NCI-H2227 treated with DMSO at 0.1 percent for 48 hours (cell line): ENCODE data around the gene RPL22L1.
"Not testable (repeated sequence)": the region's sequence is repeated elsewhere in the genome, so short reads cannot be mapped to it uniquely, and the experiment has no call there.

Experiments
- DNase-seq: peaks from one replicate; lab custom pipeline; 2025; lab: John Stamatoyannopoulos, UW

The RPL22L1 gene

DNA sequence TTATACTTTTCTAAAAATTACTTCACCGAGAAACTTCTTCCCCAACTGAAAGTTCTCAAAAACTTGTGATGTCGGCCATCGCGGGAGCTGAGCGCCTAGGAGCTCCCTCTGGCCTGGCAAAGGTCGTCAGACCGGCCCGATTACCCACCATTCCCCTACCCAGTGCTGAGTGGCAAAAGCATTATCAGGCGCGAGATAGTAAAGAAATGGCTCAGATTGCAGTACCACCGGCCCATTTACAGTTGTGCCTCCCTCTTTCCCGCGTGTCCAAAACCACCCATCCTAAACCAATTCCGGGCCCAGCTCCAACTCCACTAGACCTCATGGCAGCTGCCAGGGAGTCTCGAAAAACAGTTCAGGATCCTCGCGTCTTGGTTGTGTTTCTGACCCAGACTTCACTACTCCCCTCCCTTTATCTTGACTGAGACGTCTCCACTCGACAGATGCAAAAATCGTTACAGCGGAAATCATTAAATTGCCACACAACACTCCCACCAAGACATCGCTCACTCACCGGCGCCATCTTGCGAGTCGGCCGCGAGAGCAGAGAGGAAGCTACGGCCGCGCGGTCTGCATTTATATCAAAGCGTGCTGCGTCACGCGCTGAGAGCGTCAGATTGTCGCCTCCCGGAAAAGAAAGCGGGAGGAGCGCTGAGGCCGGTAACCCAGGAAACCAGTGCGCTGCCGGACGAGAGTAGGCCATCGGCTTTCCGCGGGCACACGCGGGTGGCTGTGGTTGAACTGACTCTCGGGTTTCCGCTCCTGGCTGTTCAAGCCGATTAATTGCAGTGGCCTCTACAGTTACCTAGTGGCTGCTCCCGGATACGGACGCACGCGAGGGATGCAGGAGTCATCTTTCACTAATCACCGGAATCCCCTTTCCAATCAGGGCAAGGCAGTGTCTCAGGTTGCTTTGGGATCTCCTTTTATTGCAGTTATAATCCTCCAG is at the start of gene RPL22L1:
RPL22L1 (minus strand) TSS at position 551 of the 949 bp plus-strand sequence; CDS start at position 523, 28 bp downstream.
- no peak for DNase-seq

DNA sequence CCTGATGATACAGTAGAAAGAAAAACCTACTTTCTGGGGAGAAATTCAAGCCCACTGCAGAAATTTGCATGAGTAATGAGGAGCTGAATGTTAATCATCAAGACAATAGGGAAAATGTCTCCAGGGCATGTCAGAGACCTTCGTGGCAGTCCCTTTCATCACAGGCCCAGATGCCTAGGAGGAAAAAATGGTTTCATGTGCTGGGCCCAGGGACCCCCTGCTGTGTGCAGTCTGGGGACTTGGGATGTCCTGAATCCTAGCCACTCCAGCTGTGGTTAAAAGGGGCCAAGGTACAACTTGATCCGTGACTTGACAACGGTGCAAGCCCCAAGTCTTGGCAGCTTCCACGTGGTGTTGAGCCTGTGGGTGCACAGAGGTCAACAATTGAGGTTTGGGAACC is 48.7 kb upstream of the RPL22L1 start:
- DNase-seq: no peak

DNA sequence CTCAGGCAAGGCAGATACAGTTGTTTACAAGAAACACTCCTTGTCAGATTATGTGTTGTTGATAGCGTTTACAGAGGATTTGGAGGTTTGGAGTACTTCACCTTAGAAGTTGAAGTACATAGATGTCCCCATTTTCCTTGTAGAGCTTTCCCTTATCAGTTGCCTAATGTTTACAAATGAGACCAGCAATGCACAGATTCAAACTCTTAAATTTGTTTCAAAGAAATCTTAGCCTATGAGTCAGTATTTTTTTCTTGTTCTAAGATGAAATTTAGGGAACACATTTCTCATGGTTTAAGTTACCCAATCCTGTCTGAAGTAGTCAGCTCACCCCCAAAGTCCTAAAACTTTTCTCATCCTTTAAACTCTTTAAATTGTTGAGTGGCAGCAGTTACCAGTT is 44.7 kb upstream of the RPL22L1 start:
- no peak for DNase-seq

DNA sequence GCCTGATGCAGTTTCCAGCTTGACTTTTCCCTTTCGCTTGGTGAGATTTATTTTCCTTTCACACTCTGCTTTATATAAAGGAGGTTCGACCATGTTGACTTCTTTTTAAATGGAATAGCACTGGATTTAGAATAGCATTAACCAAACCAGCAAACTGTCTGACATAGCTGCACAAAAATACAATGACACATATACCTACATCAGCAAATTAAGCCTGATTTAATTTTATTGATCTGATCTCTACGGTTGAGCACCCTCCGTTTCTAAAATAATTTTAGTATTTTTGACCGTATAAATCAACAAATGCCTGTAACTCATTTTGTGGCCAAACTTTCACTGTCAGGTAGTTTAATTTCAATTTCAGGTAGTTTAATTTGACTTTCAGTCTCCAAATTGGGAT is 44.2 kb upstream of the RPL22L1 start:
- DNase-seq: no peak

DNA sequence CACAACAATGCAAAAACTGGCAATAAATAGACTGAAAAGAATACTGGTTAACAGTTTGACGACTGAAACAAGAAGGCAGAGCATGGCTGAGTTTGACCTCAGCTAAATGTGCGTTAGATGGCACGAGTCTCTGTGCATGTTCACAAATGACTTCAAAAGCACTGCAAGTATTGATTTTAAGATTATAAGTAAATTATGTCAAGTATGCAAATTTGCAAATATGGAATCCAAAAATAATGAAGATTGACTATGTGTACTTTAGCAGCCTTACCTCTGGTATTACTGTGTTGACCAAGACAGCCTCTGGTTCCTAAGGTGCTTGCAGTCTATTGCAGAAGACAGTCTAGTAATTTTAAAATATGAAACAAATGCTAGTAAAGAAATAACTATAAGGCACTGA is 41.1 kb upstream of the RPL22L1 start:
- no peak for DNase-seq

DNA sequence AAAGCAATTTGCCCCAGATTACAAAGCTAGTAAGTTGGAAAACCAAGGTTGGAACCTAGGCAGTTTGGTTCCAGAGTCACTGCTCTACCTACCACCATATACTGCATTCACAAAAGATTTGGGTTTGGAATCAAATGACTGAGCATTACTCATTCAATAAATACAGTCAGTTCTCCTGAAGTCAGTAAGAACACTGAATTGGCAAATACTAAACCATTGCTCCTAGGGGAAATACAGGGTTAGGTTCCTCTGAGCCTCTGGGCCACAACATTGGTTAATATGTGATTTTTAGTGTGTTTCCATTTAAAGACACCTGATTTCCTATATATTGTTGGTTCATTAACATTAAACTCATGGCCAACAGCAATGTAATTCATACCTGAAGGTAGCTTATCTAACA is 40.5 kb upstream of the RPL22L1 start:
- no peak for DNase-seq

DNA sequence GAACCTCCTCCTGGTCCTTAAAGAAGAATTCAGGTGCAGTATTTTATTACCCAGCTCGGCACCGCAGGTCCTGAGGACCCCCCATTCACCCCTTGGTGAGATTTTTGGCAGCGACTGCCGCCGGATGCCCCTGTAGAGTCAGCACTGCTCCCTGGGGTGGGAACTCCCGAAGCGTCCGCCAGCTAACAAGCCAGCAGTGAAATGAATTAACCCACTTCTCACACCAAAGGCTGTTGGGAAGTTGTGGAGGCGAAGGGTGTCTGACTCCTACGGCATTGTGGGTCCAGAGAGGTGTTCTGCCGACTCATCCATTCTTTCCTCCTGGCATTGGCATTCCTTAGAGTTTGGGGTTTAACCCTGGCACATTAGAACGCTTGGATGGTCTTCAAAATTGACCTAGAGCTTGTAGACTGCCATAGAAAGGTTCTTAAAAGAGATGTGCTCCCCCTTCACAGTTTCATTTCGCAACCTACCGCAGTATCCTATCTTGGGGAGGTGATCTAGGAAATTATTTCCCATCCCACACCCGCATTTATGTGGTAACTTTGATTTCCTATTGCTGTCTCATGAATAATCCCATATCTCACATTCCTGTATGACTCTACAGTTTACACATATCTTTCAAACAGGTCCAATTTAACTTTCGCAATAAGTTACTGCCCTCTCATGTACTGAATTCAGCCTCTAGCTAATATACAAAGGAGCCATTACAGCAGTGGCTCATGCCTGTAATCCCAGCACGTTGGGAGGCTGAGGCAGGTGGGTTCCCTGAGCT is 39.3 kb upstream of the RPL22L1 start:
- DNase-seq: no peak

DNA sequence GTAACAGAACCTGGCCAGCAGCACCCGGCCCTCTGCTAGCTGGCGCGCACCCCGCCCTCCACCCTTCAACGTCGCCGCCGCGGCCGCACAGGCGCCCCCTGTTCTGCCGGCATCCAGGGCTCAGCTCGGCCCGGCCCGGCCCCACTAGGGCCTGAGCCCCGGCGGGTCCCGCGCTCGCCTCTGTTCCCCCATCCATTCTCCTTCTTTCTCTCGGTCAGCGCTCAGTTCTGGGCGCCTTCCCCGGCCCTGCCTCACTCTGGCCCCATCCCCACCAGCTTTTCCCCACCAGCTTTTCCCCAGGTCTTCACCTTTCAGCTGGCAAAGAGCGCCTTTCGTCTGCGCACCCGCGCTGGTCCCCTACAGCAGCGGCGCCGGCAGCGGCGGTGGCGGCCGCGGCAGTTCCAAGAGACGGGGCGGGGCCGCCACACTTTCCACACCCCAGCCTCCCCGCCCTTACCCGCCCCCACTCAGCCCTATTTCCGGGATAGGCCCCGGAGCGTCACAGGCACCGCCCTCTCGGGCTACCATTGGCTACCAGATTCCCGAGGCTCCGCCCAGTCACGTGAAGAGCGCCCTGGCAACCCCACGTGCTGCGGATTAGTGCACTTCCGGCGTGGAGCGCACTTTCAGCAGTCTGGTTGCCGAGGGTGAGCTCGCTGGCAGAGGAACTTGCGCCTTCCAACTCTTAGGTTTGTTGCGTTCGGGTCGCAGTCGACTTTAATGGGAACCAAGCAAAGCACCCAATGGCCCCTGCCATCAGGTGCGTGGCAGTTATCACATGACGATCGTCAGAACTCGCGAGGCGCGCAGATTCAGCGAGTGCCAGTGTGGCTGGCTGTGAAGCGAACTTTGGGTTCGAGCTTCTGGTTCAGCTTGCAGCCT is 38.5 kb upstream of the RPL22L1 start, which contains the start of gene EIF5A2:
EIF5A2 (minus strand) TSS at position 403 of the 882 bp plus-strand sequence. CDS start 831 bp downstream, outside the sequence.
- peak; percentile 93 for DNase-seq

DNA sequence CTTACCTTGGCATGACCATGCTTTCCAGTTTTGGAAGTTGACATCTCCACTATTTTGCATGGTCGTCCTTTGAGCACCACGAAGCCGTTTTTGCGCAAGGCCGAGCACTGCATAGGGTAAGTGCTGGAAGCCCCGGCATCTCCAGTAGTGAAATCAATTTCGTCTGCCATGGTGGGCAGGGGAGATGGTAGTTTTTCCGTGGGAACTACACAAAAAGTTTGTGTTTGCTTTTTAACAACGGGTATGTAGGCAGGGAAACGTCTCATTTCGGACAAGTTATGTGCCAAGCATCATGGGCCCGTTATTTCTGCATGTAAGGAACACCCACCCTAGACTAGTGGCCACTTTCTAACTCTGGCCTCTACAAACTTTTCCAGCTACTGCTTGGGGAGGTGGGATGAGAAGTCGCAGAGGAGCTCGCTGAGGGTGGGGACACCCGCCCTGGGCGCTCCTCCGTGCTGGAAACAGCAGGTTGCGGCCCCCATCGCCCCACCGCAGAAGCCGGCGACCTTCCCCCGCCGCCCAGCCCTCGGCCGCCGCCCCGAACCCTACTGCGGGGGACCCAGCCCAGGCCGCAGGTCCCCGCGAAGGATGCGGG is 37.7 kb upstream of the RPL22L1 start:
- peak; percentile 27 for DNase-seq

DNA sequence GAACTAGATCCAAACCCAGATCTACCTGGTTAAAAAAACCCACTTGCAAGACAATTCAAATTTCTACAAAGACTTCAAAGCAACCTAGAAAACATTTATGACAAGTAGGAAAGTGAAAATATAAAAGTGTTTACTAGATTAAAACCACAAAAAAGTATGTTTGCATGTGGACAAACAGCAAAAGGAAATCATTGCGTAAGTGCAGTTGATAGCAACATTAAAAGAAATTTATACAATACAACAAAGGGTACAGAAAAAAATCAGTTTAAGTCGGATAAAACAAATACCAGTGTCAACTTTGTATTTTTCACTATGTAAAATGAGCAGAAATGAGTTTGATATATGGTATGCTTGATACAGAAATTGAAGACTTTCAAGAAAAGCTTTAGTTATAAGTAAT is 35.9 kb upstream of the RPL22L1 start:
- DNase-seq: no peak

DNA sequence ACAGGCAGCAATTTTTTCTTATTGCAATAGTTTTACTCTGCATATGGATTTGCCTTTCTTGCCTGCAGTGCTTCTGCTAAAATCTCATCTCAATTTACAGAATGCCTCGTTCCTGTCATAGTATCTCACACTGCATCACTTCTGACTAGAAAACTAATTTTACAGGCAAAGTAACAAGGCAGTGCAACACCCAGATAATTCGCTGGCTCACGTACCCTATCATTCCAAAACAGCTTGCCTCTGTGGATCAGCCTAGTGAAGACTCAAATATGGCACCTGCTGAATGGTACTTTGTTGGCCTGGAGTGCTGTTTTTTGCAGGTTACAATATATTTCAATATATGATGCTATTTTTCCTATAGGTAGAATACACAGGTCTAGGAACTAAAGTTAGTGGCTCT is 33.1 kb upstream of the RPL22L1 start:
- no peak for DNase-seq

DNA sequence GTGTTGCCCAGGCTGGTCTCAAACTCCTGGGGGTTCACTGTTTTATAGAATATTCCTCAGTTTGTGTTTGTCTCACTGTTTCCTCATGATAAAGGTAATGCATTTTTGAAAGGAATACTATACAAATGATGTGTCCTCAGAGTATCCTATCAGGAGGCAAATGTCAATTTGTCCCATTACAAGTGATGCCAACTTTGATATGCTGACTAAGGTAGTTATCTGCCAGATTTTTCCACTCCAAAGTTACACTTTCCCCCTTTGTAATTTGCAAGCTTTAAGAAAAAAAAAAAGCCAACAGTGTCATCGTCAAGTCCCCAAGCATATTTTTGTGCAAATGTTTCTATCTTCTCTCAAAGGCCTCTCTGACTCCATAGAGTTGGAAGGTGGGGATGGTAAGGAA is 29.5 kb upstream of the RPL22L1 start:
- DNase-seq: no peak

DNA sequence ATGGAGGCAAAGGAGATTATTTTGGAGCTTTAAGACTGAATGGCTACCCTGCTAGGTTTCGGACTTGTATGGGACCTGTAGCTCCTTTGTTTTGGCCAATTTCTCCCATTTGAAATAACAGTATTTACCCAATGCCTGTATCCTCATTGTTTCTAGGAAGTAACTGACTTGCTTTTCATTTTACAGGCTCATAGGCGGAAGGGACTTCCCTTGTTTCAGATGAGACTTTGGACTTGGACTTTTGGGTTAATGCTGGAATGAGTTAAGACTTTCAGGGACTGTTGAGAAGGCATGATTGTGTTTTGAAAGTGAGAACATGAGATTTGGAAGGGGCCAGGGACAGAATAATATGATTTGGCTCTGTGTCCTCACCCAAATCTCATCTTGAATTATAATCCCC is 28.0 kb upstream of the RPL22L1 start:
- no peak for DNase-seq

DNA sequence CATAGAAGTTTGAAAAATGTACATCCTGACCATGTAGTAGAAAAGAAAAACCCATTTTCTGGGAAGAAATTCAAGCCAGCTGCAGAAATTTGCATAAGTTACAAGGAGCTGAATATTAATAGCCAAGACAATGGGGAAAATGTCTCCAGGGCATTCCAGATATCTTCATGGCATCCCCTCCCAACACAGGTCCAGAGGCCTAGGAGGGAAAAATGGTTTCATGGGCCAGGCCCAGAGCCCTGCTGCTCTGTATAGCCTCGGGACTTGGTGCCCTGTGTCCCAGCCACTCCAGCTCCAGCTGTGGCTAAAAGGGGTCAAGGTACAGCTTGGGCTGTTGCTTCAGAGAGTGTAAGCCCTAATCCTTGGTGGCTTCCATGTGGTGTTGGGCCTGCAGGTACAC is 27.2 kb upstream of the RPL22L1 start:
- DNase-seq: not testable (repeated sequence)

DNA sequence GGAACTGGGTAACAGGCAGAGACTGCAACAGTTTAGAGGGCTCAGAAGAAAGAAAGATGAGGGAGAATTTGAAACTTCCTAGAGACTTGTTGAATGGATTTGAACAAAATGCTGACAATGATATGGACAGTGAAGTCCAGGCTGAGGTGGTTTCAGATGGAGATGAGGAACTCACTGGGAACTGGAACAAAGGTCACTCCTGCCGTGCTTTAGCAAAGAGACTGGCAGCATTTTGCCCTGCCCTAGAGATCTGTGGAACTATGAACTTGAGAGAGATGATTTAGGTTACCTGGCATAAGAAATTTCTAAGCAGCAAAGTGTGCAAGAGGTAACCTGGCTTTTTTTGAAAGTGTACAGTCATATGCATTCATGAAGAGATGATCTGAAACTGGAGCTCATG is 26.8 kb upstream of the RPL22L1 start:
- no peak for DNase-seq

DNA sequence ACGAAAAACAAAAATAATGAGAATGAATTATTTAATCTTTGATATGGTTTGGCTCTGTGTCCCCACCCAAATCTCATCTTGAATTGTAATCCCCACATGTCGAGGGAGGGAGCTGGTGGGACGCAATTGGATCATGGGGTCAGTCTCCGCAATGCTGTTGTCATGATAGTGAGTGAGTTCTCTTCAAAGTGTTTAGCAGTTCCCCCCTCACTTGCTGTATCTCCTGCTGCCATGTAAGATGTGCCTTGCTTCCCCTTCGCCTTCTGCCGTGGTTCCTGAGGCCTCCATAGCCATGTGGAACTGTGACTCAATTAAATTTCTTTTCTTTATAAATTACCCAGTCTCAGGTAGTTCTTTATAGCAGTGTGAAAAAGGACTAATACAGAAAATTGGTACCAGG is 26.3 kb upstream of the RPL22L1 start:
- not testable (repeated sequence) for DNase-seq

DNA sequence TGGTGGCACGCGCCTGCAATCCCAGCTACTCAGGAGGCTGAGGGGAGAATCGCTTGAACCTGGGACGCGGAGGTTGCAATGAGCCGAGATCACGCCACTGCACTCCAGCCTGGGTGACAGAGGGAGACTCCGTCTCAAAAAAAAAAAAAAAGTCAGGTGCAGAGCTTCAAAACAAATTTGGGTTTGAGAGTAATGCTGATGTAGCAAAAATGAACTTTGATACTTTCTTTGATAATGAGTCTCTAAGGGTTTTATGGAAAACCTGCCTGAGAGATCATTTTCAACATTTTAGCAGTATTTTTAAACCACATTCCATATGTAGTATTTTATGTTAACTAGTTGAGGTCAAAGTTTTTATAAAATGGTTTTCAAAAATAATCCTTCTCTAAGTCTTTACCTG is 23.9 kb upstream of the RPL22L1 start:
- no peak for DNase-seq

DNA sequence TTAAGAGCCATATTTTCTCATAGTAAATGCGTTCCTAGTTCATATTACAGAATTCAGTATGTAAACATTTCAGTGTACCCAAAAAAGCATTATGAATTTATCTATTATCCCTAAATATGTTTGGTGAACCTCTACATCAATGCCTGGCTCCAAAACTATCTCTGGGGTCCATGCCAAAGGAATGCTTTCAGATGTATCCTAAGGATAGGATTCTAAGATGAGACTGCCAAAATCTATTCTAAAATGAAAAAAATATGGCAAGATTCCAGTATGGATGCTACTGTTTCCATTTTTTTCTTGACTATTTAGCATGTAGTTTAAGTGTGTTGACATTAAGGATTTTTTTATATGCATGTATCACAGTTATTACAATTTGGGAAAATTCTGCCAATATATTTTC is 19.6 kb upstream of the RPL22L1 start:
- DNase-seq: no peak

DNA sequence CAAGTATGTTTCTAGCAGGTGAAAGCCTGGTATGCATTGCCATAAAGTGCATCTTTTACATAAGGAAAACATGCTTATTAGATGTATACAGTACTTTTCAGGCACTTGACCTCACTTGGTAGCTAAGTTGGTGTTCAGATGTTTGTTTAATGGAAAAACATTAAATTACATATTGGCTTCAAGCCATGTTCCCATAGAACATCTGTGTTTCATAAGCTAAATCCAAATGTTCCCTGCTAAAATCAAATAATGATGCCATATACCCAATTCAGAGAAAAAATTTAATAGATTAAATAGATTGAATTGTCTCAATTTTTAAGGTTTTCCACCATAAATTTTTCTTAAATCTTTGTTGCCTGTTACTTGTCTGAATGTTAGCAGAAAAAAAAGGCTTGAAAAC is 19.1 kb upstream of the RPL22L1 start:
- no peak for DNase-seq

DNA sequence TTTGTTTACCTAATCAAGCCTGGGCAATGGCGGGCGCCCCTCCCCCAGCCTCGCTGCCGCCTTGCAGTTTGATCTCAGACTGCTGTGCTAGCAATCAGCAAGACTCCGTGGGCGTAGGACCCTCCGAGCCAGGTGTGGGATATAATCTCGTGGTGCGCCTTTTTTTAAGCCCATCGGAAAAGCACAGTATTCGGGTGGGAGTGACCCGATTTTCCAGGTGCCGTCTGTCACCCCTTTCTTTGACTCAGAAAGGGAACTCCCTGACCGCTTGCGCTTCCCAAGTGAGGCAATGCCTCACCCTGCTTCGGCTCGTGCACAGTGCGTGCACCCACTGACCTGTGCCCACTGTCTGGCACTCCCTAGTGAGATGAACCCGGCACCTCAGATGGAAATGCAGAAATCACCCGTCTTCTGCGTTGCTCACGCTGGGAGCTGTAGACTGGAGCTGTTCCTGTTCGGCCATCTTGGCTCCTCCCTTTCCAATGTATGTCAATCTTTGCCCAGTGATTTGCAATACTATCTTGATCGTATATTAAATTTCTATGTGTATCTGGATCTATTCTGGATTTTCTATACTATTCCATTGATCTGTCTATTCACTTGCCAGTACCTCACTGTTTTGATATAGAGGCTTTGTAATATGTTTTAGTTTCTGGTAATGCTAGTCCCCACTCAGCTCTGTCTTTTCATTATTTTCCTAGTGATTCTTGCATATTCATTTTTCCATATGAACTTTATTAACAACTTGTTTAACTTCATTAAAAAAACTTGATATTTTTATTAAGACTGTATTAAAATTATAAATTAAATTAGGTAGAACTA is 14.3 kb upstream of the RPL22L1 start:
- not testable (repeated sequence) for DNase-seq

DNA sequence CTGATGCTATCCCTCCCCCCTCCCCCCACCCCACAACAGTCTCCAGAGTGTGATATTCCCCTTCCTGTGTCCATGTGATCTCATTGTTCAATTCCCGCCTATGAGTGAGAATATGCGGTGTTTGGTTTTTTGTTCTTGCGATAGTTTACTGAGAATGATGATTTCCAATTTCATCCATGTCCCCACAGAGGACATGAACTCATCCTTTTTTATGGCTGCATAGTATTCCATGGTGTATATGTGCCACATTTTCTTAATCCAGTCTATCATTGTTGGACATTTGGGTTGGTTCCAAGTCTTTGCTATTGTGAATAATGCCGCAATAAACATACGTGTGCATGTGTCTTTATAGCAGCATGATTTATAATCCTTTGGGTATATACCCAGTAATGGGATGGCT is 8.7 kb upstream of the RPL22L1 start:
- DNase-seq: not testable (repeated sequence)
